ENCODE results near the gene SCMH1.

DNA sequence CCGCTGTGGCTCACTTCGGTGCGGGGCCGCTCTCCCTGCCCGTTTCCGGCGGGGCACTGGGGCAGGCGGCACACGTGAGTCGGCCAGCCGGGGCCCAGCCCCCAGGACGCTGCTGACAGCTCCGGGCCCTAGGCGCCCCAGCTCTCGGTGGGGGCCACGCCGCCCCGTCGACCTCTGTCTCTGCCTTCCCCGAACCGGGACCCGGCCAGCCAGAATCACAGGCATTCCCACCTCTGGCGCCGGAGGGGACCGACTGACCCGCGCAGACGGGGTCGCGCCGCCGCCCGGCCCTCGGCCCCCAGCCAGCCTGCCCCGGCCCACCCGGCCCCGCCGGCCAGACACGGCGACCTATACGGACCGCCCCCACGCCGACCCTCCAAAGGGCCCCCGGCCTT lies 755 bp downstream of the SCMH1 start:
- no peak for TF ChIP-seq CREB1 (IDR thresholded peaks at IDR 0.05; ENCODE audit: low read depth)
- TF ChIP-seq, protein P1, sequence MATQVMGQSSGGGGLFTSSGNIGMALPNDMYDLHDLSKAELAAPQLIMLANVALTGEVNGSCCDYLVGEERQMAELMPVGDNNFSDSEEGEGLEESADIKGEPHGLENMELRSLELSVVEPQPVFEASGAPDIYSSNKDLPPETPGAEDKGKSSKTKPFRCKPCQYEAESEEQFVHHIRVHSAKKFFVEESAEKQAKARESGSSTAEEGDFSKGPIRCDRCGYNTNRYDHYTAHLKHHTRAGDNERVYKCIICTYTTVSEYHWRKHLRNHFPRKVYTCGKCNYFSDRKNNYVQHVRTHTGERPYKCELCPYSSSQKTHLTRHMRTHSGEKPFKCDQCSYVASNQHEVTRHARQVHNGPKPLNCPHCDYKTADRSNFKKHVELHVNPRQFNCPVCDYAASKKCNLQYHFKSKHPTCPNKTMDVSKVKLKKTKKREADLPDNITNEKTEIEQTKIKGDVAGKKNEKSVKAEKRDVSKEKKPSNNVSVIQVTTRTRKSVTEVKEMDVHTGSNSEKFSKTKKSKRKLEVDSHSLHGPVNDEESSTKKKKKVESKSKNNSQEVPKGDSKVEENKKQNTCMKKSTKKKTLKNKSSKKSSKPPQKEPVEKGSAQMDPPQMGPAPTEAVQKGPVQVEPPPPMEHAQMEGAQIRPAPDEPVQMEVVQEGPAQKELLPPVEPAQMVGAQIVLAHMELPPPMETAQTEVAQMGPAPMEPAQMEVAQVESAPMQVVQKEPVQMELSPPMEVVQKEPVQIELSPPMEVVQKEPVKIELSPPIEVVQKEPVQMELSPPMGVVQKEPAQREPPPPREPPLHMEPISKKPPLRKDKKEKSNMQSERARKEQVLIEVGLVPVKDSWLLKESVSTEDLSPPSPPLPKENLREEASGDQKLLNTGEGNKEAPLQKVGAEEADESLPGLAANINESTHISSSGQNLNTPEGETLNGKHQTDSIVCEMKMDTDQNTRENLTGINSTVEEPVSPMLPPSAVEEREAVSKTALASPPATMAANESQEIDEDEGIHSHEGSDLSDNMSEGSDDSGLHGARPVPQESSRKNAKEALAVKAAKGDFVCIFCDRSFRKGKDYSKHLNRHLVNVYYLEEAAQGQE (IDR thresholded peaks at IDR 0.05; ENCODE audit: low read depth), result no peak
- TF ChIP-seq, protein P2, sequence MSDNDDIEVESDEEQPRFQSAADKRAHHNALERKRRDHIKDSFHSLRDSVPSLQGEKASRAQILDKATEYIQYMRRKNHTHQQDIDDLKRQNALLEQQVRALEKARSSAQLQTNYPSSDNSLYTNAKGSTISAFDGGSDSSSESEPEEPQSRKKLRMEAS (IDR thresholded peaks at IDR 0.05), result no peak
- TF ChIP-seq YY1 (IDR thresholded peaks at IDR 0.05; ENCODE audit: low read depth), result no peak
- TF ChIP-seq CEBPB (IDR thresholded peaks at IDR 0.05), result no peak
- TF ChIP-seq, protein P3, sequence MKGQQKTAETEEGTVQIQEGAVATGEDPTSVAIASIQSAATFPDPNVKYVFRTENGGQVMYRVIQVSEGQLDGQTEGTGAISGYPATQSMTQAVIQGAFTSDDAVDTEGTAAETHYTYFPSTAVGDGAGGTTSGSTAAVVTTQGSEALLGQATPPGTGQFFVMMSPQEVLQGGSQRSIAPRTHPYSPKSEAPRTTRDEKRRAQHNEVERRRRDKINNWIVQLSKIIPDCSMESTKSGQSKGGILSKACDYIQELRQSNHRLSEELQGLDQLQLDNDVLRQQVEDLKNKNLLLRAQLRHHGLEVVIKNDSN (IDR thresholded peaks at IDR 0.05), result no peak
- TF ChIP-seq RAD21 (IDR thresholded peaks at IDR 0.05; ENCODE audit: low read depth), result no peak
- no peak for TF ChIP-seq TCF12 (IDR thresholded peaks at IDR 0.05; ENCODE audit: low read depth)
- no peak for TF ChIP-seq ZBTB7A (IDR thresholded peaks at IDR 0.05; ENCODE audit: low read depth)
- TF ChIP-seq EP300 (IDR thresholded peaks at IDR 0.05; ENCODE audit: borderline replicate concordance), result no peak
- no peak for TF ChIP-seq FOXM1 (IDR thresholded peaks at IDR 0.05; ENCODE audit: borderline replicate concordance, low read depth)
- no peak for TF ChIP-seq NFIC (IDR thresholded peaks at IDR 0.05)
- no peak for TF ChIP-seq TEAD4 (IDR thresholded peaks at IDR 0.05)
